ENCODE measurements around the gene CCDC154. TPM values are rescaled to one million over a fixed set of nuclear protein-coding genes. Genes with fewer than 3 reads are reported as not detected.

Gene CCDC154
- total and polyA plus RNA-seq, 2 donors (not counting 3 experiments of a cell fraction or from before 2014, with no cell fraction given) = 0.65 to 0.75 TPM

- peaks cover 0 to 12% of the 10 kb centered on the region in 2 experiments for H3K36me3 ChIP-seq (ENCODE audit: control insufficient read depth in 2 of 2, extremely low read depth in 1 of 2, insufficient read depth in 2 of 2, low read length in 2 of 2)
- FAIRE-seq (no peak), DNase-seq (ENCODE audit: low read depth, low spot score) (no peak)
- H3K4me2 ChIP-seq (ENCODE audit: insufficient read depth, low read length) = no peak overlapping the region
- H2AFZ ChIP-seq (ENCODE audit: low read depth, low read length) = no peak overlapping the region
- POLR2A ChIA-PET = no interaction called here
- H3K9ac ChIP-seq (replicated peaks; ENCODE audit: extremely low read depth, insufficient read depth, low read length) = no peak overlapping the region
- CTCF ChIA-PET = no interaction called here
- dilution Hi-C loops (cut with MboI; ENCODE audit: extremely low pct_ligation_motif_present, low sequenced_read_pairs) (no loop called here), intact Hi-C loops (cut with micrococcal nuclease) (no loop called here)
- no peak overlapping the region for H3K27ac ChIP-seq (ENCODE audit: insufficient read depth, low read depth, low read length)
- H3K9me1 ChIP-seq (replicated peaks; ENCODE audit: control insufficient read depth, extremely low read depth, insufficient read depth, low read length) = no peaks in the 10 kb centered on the region
- no peaks in the 10 kb centered on the region for H3K79me2 ChIP-seq (ENCODE audit: control insufficient read depth, insufficient read depth, low read length)
- H4K20me1 ChIP-seq (replicated peaks; ENCODE audit: control insufficient read depth, extremely low read depth, insufficient read depth, low read length) = no peaks in the 10 kb centered on the region
- no peaks in the 10 kb centered on the region for H3K9me3 ChIP-seq (replicated peaks; ENCODE audit: control insufficient read depth, insufficient read depth, low read length)
- H3K4me3 ChIP-seq (replicated peaks in 1 of 3; ENCODE audit: insufficient read depth in 1 of 3, low read depth in 1 of 3, low read length in 3 of 3) = no peak overlapping the region
- no peaks in the 10 kb centered on the region for H3K27me3 ChIP-seq (ENCODE audit: control insufficient read depth in 2 of 2, insufficient read depth in 2 of 2, low read length in 2 of 2)
- no TSS peak for BruUV-seq (replicated peaks)
- no peak for TF ChIP-seq MYC (IDR thresholded peaks at IDR 0.05; ENCODE audit: low read depth, low read length)
- TF ChIP-seq POLR2AphosphoS5 (IDR thresholded peaks at IDR 0.05; ENCODE audit: insufficient read depth, low read depth, low read length) = no peak
- no peak for TF ChIP-seq FOS (IDR thresholded peaks at IDR 0.05; ENCODE audit: borderline replicate concordance, insufficient read depth, low read length)
- TF ChIP-seq JUN (IDR thresholded peaks at IDR 0.05; ENCODE audit: borderline replicate concordance, insufficient read depth, insufficient read length, low read depth) = no peak
- TF ChIP-seq POLR2A (IDR thresholded peaks at IDR 0.05; ENCODE audit: low read depth, low read length) = no peak
- no peak for TF ChIP-seq CTCF (IDR thresholded peaks at IDR 0.05; ENCODE audit: extremely low read depth in 1 of 2, insufficient read depth in 1 of 2, low read depth in 1 of 2, low read length in 2 of 2)
- TF ChIP-seq GATA2 (IDR thresholded peaks at IDR 0.05; ENCODE audit: insufficient read depth, insufficient read length, low read depth, low read length) = no peak
- no peak for TF ChIP-seq EZH2 (IDR thresholded peaks at IDR 0.05; ENCODE audit: borderline replicate concordance, low read depth, low read length, severe bottlenecking)
- no peak for TF ChIP-seq MAX (IDR thresholded peaks at IDR 0.05; ENCODE audit: insufficient read depth, insufficient read length)
- H3K4me1 ChIP-seq (ENCODE audit: control insufficient read depth, extremely low read depth, insufficient read depth, low read length) = no peaks in the 10 kb centered on the region
These were observed 1.7 kb downstream of the CCDC154 start for GRCh38 chr16:1442697-1443096.

All from endothelial cell of umbilical vein (primary cell).